ENCODE measurements around the gene CTDP1. TPM values are rescaled to one million over a fixed set of nuclear protein-coding genes. Genes with fewer than 3 reads are reported as not detected.

The CTDP1 gene
- total and polyA plus RNA-seq, 9 of the 15 experiments (the other 6 are each of a cell fraction or from before 2014, with no cell fraction given) = 0.07 to 19.2 (median 4.0) TPM

DNA sequence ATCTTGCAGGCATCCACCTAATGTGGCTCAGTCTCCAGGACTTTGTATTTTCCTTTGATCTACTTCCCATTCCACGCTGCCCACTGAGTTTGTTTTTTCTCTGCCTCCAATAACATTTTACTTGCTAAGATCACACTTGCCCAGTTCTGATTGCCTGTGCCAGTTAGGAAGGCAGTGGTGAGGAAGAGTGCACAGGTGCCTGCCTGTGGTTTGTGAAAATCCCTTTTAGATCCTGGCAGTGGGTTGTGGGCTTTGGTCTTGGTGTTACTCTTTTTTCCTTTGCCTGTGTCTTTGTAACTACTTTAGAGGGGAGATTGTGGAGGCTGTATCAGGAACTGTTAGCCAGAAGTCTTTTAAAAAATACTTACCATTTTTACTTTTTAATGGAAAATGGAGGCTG lies 81.3 kb downstream of the CTDP1 start:
- ChIA-PET CTCF (ENCODE audit: low intra/inter-chr PET ratio) (no interaction called here), POLR2A (no interaction called here)
- Histone ChIP-seq H2AFZ (ENCODE audit: low read depth, low read length) (no peak overlapping the region), H3K27ac (ENCODE audit: extremely low read depth, low read depth, low read length) (no peak overlapping the region), H3K27me3 (ENCODE audit: control insufficient read depth in 2 of 2, insufficient read depth in 2 of 2, low read length in 2 of 2) (peaks cover 0 to 10% of the 10 kb centered on the region in 2 experiments; a peak in 1 of 5 replicates), H3K36me3 (ENCODE audit: control insufficient read depth, insufficient read depth, low read length) (no peaks in the 10 kb centered on the region), H3K79me2 (ENCODE audit: control insufficient read depth, insufficient read depth, low read length) (no peaks in the 10 kb centered on the region), H3K4me2 (ENCODE audit: insufficient read depth, low read length) (no peak overlapping the region), H3K9me1 (ENCODE audit: control insufficient read depth, insufficient read depth, low read length) (no peaks in the 10 kb centered on the region), H3K4me3 (no peak overlapping the region), H3K9ac (ENCODE audit: insufficient read depth in 1 of 2, low read depth in 2 of 2, low read length in 2 of 2) (no peak overlapping the region), H3K4me1 (replicated peaks in 1 of 2; ENCODE audit: control insufficient read depth in 2 of 2, insufficient read depth in 2 of 2, low read length in 2 of 2) (no peaks in the 10 kb centered on the region), H4K20me1 (replicated peaks; ENCODE audit: control insufficient read depth, insufficient read depth, low read length) (no peaks in the 10 kb centered on the region), H3K9me3 (replicated peaks; ENCODE audit: control insufficient read depth, insufficient read depth, low read depth, low read length) (no peaks in the 10 kb centered on the region)
- DNase-seq (ENCODE audit: extremely low read depth in 1 of 4, low spot score in 3 of 4) (no peak), FAIRE-seq (no peak), ATAC-seq (no peak)
- in situ Hi-C loops (cut with MboI) (no loop called here), intact Hi-C loops (cut with micrococcal nuclease) (no loop called here)
- 0% methylated on average over 1 of the region's 1 CpG for WGBS (ENCODE audit: insufficient coverage, low coverage, missing lambda C conversion rate)
- no TSS peak for BruUV-seq (replicated peaks)
- TF ChIP-seq, protein P1, sequence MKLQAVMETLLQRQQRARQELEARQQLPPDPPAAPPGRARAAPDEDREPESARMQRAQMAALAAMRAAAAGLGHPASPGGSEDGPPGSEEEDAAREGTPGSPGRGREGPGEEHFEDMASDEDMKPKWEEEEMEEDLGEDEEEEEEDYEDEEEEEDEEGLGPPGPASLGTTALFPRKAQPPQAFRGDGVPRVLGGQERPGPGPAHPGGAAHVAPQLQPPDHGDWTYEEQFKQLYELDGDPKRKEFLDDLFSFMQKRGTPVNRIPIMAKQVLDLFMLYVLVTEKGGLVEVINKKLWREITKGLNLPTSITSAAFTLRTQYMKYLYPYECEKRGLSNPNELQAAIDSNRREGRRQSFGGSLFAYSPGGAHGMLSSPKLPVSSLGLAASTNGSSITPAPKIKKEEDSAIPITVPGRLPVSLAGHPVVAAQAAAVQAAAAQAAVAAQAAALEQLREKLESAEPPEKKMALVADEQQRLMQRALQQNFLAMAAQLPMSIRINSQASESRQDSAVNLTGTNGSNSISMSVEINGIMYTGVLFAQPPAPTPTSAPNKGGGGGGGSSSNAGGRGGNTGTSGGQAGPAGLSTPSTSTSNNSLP (IDR thresholded peaks at IDR 0.05; ENCODE audit: borderline replicate concordance, low read depth, low read length) = no peak
- TF ChIP-seq, protein P2, sequence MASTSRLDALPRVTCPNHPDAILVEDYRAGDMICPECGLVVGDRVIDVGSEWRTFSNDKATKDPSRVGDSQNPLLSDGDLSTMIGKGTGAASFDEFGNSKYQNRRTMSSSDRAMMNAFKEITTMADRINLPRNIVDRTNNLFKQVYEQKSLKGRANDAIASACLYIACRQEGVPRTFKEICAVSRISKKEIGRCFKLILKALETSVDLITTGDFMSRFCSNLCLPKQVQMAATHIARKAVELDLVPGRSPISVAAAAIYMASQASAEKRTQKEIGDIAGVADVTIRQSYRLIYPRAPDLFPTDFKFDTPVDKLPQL (IDR thresholded peaks at IDR 0.05; ENCODE audit: extremely low read depth, insufficient read length) = no peak
- no peak for TF ChIP-seq JUNB (CRISPR knock-in tag; conservative IDR thresholded peaks at IDR 0.05)
- TF ChIP-seq, protein P3, sequence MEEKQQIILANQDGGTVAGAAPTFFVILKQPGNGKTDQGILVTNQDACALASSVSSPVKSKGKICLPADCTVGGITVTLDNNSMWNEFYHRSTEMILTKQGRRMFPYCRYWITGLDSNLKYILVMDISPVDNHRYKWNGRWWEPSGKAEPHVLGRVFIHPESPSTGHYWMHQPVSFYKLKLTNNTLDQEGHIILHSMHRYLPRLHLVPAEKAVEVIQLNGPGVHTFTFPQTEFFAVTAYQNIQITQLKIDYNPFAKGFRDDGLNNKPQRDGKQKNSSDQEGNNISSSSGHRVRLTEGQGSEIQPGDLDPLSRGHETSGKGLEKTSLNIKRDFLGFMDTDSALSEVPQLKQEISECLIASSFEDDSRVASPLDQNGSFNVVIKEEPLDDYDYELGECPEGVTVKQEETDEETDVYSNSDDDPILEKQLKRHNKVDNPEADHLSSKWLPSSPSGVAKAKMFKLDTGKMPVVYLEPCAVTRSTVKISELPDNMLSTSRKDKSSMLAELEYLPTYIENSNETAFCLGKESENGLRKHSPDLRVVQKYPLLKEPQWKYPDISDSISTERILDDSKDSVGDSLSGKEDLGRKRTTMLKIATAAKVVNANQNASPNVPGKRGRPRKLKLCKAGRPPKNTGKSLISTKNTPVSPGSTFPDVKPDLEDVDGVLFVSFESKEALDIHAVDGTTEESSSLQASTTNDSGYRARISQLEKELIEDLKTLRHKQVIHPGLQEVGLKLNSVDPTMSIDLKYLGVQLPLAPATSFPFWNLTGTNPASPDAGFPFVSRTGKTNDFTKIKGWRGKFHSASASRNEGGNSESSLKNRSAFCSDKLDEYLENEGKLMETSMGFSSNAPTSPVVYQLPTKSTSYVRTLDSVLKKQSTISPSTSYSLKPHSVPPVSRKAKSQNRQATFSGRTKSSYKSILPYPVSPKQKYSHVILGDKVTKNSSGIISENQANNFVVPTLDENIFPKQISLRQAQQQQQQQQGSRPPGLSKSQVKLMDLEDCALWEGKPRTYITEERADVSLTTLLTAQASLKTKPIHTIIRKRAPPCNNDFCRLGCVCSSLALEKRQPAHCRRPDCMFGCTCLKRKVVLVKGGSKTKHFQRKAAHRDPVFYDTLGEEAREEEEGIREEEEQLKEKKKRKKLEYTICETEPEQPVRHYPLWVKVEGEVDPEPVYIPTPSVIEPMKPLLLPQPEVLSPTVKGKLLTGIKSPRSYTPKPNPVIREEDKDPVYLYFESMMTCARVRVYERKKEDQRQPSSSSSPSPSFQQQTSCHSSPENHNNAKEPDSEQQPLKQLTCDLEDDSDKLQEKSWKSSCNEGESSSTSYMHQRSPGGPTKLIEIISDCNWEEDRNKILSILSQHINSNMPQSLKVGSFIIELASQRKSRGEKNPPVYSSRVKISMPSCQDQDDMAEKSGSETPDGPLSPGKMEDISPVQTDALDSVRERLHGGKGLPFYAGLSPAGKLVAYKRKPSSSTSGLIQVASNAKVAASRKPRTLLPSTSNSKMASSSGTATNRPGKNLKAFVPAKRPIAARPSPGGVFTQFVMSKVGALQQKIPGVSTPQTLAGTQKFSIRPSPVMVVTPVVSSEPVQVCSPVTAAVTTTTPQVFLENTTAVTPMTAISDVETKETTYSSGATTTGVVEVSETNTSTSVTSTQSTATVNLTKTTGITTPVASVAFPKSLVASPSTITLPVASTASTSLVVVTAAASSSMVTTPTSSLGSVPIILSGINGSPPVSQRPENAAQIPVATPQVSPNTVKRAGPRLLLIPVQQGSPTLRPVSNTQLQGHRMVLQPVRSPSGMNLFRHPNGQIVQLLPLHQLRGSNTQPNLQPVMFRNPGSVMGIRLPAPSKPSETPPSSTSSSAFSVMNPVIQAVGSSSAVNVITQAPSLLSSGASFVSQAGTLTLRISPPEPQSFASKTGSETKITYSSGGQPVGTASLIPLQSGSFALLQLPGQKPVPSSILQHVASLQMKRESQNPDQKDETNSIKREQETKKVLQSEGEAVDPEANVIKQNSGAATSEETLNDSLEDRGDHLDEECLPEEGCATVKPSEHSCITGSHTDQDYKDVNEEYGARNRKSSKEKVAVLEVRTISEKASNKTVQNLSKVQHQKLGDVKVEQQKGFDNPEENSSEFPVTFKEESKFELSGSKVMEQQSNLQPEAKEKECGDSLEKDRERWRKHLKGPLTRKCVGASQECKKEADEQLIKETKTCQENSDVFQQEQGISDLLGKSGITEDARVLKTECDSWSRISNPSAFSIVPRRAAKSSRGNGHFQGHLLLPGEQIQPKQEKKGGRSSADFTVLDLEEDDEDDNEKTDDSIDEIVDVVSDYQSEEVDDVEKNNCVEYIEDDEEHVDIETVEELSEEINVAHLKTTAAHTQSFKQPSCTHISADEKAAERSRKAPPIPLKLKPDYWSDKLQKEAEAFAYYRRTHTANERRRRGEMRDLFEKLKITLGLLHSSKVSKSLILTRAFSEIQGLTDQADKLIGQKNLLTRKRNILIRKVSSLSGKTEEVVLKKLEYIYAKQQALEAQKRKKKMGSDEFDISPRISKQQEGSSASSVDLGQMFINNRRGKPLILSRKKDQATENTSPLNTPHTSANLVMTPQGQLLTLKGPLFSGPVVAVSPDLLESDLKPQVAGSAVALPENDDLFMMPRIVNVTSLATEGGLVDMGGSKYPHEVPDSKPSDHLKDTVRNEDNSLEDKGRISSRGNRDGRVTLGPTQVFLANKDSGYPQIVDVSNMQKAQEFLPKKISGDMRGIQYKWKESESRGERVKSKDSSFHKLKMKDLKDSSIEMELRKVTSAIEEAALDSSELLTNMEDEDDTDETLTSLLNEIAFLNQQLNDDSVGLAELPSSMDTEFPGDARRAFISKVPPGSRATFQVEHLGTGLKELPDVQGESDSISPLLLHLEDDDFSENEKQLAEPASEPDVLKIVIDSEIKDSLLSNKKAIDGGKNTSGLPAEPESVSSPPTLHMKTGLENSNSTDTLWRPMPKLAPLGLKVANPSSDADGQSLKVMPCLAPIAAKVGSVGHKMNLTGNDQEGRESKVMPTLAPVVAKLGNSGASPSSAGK (IDR thresholded peaks at IDR 0.05) = no peak
